Esophagus mucosa (tissue), 1 donor: ENCODE data around the gene FAM171A1. TPM values are rescaled to one million over a fixed set of nuclear protein-coding genes. Genes with fewer than 3 reads are reported as not detected.
"Not testable (repeated sequence)": the region's sequence is repeated elsewhere in the genome, so short reads cannot be mapped to it uniquely, and the experiment has no call there.

Source experiments
- ATAC-seq: fragments of 200-7000 bp; cut with Tn5 transposase; one replicate; pipeline ENCODE4 v1.9.1; 2020
- total RNA-seq: library from RNA; stranded (reverse); gene quantifications from one replicate; pipeline ENCODE4 v1.2.4, GENCODE V29; 2023
- donor health status: DM: yes; HTN: yes; CAD: no.

FAM171A1 gene
- total RNA-seq, 1 donor from 2014 or later, result 6.0 TPM

- ATAC-seq, result no peak
Observed at GRCh38 chr10:15279236-15279635, 91.9 kb downstream of the FAM171A1 start.

GRCh38 chr10:15278786-15279185, 92.3 kb downstream of the FAM171A1 start:
- ATAC-seq, result no peak

- not testable (repeated sequence) for ATAC-seq
Observed at GRCh38 chr10:15276039-15276438, 95.0 kb downstream of the FAM171A1 start.

GRCh38 chr10:15269838-15270237, 101.3 kb downstream of the FAM171A1 start:
- ATAC-seq, result not testable (repeated sequence)

GRCh38 chr10:15267496-15267895, 103.6 kb downstream of the FAM171A1 start:
- no peak for ATAC-seq

GRCh38 chr10:15266117-15266516, 105.0 kb downstream of the FAM171A1 start:
- ATAC-seq, result no peak

- ATAC-seq, result no peak
Observed at GRCh38 chr10:15265558-15265957, 105.5 kb downstream of the FAM171A1 start.

- ATAC-seq, result no peak
Observed at GRCh38 chr10:15265056-15265455, 106.0 kb downstream of the FAM171A1 start.

- no peak for ATAC-seq
Observed at GRCh38 chr10:15263657-15264323, 107.3 kb downstream of the FAM171A1 start.

GRCh38 chr10:15262036-15262713, 108.9 kb downstream of the FAM171A1 start:
- ATAC-seq, result no peak

- no peak for ATAC-seq
Observed at GRCh38 chr10:15259136-15259535, 112.0 kb downstream of the FAM171A1 start.

GRCh38 chr10:15258255-15258654, 112.8 kb downstream of the FAM171A1 start:
- no peak for ATAC-seq

GRCh38 chr10:15255961-15256360, 115.1 kb downstream of the FAM171A1 start:
- no peak for ATAC-seq

GRCh38 chr10:15254808-15255648, 116.1 kb downstream of the FAM171A1 start:
- no peak for ATAC-seq

GRCh38 chr10:15253951-15254807, 116.9 kb downstream of the FAM171A1 start:
- no peak for ATAC-seq

- no peak for ATAC-seq
Observed at GRCh38 chr10:15252396-15252795, 118.7 kb downstream of the FAM171A1 start.

- ATAC-seq, result no peak
Observed at GRCh38 chr10:15251791-15252380, 119.2 kb downstream of the FAM171A1 start.

- ATAC-seq, result no peak
Observed at GRCh38 chr10:15245530-15245929, 125.6 kb downstream of the FAM171A1 start.

GRCh38 chr10:15244635-15245197, 126.4 kb downstream of the FAM171A1 start:
- no peak for ATAC-seq

- no peak for ATAC-seq
Observed at GRCh38 chr10:15242261-15242840, 128.7 kb downstream of the FAM171A1 start.

- ATAC-seq, result no peak
Observed at GRCh38 chr10:15241306-15241705, 129.8 kb downstream of the FAM171A1 start.
